GM08714 (cell line): ENCODE data around the gene IGSF5.
"Not testable (repeated sequence)": the region's sequence is repeated elsewhere in the genome, so short reads cannot be mapped to it uniquely, and the experiment has no call there.

Source experiments
- H3K4me3 ChIP-seq: fragments of 200-500 bp; sonication (Bioruptor generic); 2 replicates; pipeline ENCODE4 v1.5.1; 2014; ENCODE audit warnings: mild to moderate bottlenecking, low read length, inconsistent platforms
- ZNF274 ChIP-seq: IDR thresholded peaks from 2 replicates; pipeline ENCODE4 v1.6.1; 2012; ENCODE audit warnings: mild to moderate bottlenecking, low read depth, low read length

IGSF5 gene

DNA sequence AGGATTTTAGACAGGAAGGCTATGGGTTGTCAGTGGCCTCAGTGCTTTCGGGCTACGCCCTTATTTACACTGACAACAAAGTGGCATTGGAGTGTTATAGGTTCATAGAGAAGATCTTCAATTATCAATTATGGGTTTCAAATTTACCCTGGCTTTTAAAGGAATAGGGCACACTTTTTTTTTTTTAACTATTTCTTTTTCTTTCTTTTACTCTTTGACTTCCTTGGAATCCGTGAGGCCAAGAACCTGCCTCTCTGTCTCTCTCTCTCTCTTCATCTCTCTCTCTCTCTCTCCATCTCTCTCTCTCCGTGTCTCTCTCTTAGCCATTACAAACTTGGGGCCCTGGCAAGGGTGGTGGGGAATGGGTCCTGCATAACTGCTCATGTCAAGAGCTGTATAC, at the start of gene IGSF5:
Gene IGSF5 (plus strand): TSS at position 301 of the 400 bp plus-strand sequence. CDS start 327 bp downstream, outside the sequence.
- H3K4me3 ChIP-seq, result not testable (repeated sequence)

DNA sequence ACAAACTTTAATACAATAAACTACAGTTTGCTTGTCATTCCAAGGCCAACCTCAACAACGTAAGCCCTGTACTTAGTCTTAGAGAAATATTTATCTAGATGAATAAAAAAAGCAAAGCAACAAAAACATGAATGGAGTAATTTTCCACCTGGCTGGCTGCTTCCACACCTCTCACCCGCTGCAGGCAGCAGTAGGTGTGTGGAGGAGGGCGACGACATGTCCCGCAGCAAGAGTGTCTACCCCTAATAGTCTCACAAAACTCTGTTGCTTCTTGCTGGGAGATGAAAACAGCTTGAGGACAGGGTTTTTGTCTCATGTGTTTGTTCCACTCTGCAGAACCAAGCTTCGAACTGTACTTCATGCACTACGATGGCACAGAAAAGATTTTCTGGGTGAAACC, 48.8 kb upstream of the IGSF5 start:
- no peak overlapping the region for H3K4me3 ChIP-seq
- TF ChIP-seq ZNF274, result no peak

DNA sequence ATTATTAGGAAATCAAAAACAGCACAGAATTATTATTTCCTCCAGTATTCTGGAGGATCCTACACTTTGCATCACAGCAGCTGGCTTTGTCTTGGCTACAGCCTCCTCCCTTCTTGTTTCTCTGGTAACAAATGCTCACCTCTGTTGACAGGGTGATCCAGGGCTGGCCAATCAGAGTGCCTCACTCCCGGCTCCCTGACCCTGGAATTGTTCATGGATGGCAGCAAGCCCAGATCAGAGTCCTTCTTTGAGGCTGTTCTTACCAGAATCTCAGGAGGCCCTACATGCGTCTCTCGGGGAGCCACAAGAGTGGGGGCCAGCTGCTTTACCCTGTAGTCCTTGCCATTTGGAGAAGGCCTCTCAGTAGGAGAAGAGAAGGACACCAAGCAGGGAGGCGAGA, 48.4 kb upstream of the IGSF5 start:
- TF ChIP-seq ZNF274, result no peak
- H3K4me3 ChIP-seq, result no peak overlapping the region

DNA sequence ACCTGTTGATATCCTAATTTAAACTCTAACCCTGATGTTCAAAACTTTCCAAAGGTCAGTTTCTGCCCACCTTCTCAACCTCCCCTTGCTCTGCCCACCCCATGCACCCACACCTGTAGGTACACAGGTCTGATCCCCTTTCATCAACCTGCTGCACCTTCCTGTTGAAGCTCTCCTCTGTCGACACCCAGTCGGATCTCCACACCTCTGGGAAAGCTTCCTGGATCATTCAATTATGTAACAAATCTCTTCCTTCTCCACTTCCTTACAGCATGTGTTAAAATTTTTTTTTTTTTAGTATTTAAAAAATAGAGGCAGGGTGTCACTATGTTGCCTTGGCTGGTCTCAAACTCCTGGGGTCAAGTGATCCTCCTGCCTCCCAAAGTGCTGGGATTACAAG, 44.7 kb upstream of the IGSF5 start:
- TF ChIP-seq ZNF274, result no peak
- H3K4me3 ChIP-seq, result no peak overlapping the region

DNA sequence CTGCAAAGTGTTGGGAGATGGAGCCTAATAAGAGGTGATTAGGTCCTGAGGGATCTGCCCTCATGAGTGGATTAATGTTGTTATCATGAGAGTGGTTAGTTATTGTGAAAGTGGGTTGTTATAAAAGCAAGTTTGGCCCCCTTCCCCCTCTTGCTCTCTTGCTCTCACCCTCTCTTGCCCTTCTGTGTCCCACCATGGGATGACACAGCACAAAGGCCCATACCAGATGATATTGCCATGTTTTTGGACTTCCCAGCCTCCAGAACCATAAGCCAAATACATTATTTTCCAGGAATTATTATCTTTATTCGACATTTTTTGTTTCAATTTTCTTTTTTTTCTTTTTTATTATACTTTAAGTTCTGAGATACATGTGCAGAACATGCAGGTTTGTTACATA, 41.4 kb upstream of the IGSF5 start:
- TF ChIP-seq ZNF274, result no peak
- no peak overlapping the region for H3K4me3 ChIP-seq

DNA sequence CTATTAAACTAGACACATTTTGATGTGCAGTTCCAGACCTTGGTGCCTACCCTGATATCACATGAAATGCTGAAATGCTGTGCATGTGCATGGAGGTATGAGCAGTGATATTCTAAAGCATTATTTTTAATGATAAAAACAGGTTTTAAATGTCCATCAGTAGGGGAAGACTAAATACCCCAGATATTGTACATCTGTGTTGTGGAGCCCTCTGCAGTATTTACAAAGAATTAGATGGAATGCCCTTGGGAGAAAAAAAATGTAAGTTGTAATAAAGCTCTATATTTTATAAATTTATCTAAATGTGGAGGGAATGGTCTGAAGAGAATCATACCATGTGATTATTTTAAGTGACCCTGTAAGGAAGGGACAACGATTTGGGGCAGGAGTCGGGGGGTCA, 39.1 kb upstream of the IGSF5 start:
- no peak overlapping the region for H3K4me3 ChIP-seq
- no peak for TF ChIP-seq ZNF274

DNA sequence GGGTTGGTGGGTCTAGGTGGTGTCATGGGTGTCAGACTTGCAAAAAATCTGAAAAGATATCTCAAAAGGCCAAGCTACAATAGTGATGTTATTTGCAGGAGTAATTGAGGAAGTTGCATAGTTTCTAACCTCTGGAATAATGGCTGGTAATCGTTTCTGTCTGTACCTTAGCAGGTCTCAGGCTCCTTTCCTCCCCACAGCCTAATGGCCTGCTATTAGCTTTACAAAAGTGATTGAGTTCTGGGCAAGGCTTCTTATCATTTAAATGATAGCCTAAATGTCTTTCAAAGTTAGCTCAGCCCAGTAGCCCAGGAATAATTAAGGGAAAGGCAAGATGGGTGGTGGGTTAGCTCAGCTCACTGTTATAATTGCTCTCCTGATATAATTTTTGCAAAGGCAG, 37.7 kb upstream of the IGSF5 start:
- no peak for TF ChIP-seq ZNF274
- no peak overlapping the region for H3K4me3 ChIP-seq

DNA sequence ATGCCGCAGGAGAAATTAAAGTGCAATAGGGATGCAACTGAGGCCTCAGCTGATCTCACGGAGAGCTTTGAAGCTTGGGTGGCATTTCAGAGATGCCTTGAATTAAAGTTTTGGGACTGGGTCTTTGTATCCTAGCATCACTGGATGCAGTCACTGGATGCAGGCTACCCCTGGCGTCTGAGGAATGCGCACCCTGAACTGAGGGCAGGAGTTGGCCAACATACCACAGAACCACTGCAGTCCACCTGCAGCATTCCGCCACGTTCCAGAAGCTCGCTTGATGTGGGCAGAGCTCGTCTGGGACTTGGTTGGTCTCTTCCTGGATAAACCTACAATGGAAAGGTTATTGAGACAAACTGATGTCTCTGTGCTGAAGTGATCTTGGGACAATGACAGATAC, 34.1 kb upstream of the IGSF5 start:
- TF ChIP-seq ZNF274, result no peak
- H3K4me3 ChIP-seq, result no peak overlapping the region

DNA sequence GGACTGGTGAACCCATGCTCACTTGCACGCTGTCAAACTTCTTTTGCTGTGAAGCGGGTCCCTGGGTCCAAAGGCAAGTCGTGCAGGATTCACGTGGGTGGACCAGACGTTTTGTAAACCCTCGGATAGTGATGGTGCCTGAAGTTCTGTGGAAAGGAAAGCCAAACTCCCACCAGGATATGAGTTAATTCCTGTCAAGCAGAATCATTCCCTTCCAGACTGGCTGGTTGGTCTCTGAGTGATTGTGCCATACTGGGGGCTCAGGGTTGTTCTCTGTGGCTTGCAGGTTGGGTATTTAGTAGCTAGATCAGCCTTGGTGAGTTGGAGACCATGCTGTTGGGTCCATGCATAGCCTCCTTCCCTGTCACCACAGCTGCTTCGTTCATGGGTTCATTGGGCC, 32.7 kb upstream of the IGSF5 start:
- no peak overlapping the region for H3K4me3 ChIP-seq
- no peak for TF ChIP-seq ZNF274

DNA sequence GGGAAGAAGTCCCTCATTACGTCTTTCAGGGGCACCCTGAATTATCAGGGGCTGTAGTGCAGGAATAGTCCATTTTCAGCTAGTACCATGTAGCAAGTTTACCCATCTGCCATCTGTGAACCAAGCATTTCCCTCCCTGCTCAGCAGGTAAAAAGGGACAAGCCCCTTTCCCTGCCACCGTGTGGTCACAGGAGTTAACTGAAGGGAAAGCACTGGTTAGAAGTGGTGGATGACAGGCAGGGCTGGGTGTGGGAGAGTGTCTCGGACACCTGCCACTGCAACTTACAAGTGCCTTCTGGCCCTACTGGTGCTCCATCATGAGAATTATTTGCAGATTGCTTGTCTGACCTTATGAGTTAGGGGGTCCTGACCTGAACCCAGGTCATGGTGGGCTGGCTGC, 32.0 kb upstream of the IGSF5 start:
- TF ChIP-seq ZNF274, result no peak
- no peak overlapping the region for H3K4me3 ChIP-seq

DNA sequence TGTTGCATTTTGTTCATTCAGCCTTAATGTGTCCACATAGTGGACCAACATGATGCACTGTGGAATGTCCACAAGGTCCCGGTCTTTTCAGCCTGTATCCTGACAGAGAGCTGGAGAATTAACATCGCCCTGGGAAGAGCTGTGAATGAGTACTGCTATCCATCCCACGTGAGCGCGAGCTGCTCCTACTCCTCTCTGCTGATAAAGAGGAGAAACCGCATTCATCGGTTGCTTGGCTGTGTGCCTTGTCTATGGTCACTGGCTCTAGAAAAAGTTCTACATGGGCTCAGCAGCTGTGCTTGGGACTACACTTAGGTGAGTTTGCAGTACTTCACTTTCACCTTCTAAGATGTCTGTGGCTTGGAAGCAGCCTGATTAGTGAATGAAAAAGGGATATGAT, 31.1 kb upstream of the IGSF5 start:
- no peak for TF ChIP-seq ZNF274
- no peak overlapping the region for H3K4me3 ChIP-seq

DNA sequence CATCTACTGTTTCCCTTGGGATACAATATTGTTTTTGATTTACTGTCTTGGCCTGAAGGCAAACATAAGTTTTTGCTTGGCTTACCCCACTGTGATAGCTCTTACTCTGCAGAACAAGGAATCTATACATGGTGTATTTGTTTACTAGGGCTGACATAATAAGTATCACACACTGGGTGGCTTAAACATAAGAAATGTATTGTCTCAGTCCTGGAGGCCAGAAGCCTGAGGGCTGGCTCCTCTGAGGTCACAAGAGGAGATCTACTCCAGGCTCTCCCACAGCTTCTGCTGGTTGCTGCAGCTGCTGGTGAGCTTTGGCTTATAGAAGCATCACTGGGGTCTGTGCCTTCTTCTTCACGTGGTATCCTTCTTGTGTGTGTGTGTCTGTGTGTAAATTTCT, 30.7 kb upstream of the IGSF5 start:
- TF ChIP-seq ZNF274, result no peak
- no peak overlapping the region for H3K4me3 ChIP-seq

DNA sequence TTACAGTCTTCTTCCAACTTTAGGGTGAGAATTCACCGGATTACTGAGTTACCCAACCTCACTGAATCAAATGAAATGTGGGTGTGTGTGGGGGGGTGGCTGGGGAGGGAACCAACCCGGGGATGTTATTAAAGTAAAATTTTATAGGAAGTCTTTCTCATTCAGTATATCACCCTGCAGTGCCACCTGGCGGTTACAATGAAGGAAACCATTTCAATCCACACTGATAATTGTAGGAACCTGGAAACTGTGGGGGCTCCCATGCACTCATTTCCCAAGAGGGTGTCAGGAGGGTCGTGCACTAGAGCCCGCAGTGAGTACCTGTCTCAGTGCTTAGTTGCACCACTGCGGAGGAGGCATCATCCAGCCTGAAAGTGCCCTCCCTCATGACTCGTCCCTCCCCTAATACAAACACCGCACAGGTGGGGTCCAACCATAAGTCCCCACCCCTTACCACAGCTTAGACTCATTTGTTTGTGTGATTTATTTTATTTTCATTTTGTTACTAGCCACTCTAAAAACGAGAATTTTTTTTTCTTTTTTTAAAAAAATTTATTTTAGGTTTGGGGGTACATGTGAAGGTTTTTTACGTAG, 29.1 kb upstream of the IGSF5 start:
- no peak for TF ChIP-seq ZNF274
- no peak overlapping the region for H3K4me3 ChIP-seq

DNA sequence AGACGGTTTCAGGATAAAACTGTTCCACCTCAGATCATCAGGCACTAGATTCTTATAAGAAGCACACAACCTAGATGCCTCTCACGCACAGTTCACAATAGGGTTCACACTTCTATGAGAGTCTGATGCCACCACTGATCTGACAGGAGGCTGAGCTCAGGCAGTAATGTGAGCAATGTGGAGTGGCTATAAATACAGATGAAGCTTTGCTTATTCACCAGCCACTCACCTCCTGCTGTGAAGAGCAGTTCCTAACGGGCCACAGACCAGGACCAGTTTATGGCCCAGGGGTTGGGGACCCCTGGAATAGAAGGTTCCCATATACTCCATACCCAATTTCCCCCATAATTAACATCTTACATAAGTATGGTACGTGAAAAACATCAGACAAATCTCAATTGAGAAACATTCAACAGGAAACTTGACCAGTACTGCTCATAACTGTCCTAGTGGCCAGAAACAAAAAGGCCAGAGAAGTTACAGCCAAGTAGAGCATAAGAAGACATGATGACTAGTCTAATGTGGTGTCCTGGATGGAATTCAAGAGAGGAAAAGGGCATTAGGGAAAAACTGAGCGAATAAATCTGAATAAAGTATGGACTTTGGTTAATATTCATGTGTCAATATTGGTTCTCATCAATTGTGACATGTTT, 24.7 kb upstream of the IGSF5 start:
- H3K4me3 ChIP-seq, result no peak overlapping the region
- no peak for TF ChIP-seq ZNF274

DNA sequence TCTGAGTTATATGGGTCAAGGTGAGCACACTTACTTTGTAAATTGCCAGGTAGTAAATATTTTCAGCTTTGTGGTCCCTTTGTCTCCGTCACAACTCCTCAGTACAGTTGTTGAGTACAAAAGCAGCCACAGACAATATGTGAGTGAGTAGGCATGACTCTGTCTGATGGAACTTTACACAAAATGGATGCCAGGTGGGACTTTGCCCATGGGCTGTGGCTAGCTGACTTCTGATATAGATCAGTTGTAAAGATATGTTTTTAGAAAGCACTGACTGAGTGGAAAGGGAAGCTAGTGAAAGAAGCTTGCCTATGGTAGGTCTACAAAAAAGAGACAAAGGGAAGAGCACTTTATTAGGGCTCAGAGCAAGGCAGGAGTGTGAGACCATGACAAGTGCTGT, 23.1 kb upstream of the IGSF5 start:
- no peak overlapping the region for H3K4me3 ChIP-seq
- no peak for TF ChIP-seq ZNF274

DNA sequence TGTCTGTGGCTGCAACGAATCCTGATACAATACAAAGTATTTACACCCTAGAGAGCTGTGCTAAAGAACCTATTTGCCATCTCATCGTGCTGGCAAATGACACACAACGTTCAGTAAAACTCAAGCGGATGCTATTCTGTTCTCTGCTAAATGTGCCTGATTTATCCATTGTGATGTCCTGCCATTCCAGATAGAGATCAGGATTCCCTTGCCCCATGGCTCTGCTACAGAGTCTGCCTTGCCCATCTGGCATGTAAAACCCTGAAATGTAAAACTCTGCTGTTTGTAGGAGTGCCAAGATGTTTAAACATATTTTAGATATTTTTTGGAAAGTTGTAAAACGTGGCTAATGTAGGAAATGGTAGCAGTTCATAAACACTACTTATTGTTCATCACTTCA, 20.0 kb upstream of the IGSF5 start:
- TF ChIP-seq ZNF274, result no peak
- H3K4me3 ChIP-seq, result no peak overlapping the region
